HEK293 (cell line): ENCODE data around the gene KRT71.

Experiments used
- CTCF ChIA-PET: fragments of 350-600 bp; formaldehyde crosslinking; extraction: SDS; loops from one replicate; lab custom pipeline; 2021; ENCODE audit warnings: antibody characterized with exemption; lab: Yijun Ruan, JAX
- POLR2A ChIA-PET: fragments of 300-600 bp; formaldehyde crosslinking; extraction: SDS; loops from one replicate; lab custom pipeline; 2020; ENCODE audit warnings: antibody characterized with exemption, inconsistent platforms; lab: Yijun Ruan, JAX
- H3K27ac ChIP-seq: fragments of 200-500 bp; sonication (Bioruptor generic); 2 replicates; pipeline ENCODE4 v1.5.1; 2014; ENCODE audit warnings: low read depth, low read length, control low read depth, inconsistent platforms; ENCODE audit errors: extremely low read depth
- H3K36me3 ChIP-seq, 2 experiments: fragments of 200-500 bp in 1 of 2; sonication (Bioruptor generic) in 1 of 2; 1 replicate in 1 of 2; 2 replicates in 1 of 2; pipeline ENCODE4 v1.5.1; 2014 to 2017; ENCODE audit warnings: inconsistent platforms in 2 of 2, low read length in 2 of 2; ENCODE audit not compliant: control insufficient read depth in 2 of 2, insufficient read depth in 1 of 2
- H3K4me1 ChIP-seq: fragments of 200-500 bp; sonication (Bioruptor generic); 2 replicates; pipeline ENCODE4 v1.5.1; 2014; ENCODE audit warnings: mild to moderate bottlenecking, low read length, inconsistent platforms; ENCODE audit not compliant: control insufficient read depth, insufficient read depth
- H3K4me3 ChIP-seq: 2 replicates; pipeline ENCODE4 v1.5.1; 2011; ENCODE audit warnings: low read depth, mild to moderate bottlenecking, control low read depth, low read length, moderate library complexity
- H3K9me3 ChIP-seq: fragments of 200-500 bp; sonication (Bioruptor generic); 2 replicates; pipeline ENCODE4 v1.5.1; 2014; ENCODE audit warnings: low read depth, low read length, inconsistent platforms; ENCODE audit not compliant: control insufficient read depth, insufficient read depth
- FEZF1 ChIP-seq: fragments of 450-650 bp; formaldehyde crosslinking; IDR thresholded peaks from 2 replicates; pipeline ENCODE4 v1.5.1; 2016; ENCODE audit warnings: missing biosample characterization, missing genetic modification characterization
- HOXA7 ChIP-seq: sonication (generic); formaldehyde crosslinking; IDR thresholded peaks from 2 replicates; pipeline ENCODE4 v1.8.1; 2022; ENCODE audit warnings: missing genetic modification reagents, borderline replicate concordance
- REPIN1 ChIP-seq: fragments of 450-650 bp; formaldehyde crosslinking; IDR thresholded peaks from 2 replicates; pipeline ENCODE4 v1.5.1; 2017; ENCODE audit warnings: missing biosample characterization, missing genetic modification characterization, low read depth
- REST ChIP-seq: fragments of 450-650 bp; formaldehyde crosslinking; IDR thresholded peaks from 2 replicates; pipeline ENCODE4 v1.5.1; 2016; ENCODE audit warnings: missing biosample characterization, missing genetic modification characterization
- SCRT1 ChIP-seq: fragments of 450-650 bp; formaldehyde crosslinking; IDR thresholded peaks from 2 replicates; pipeline ENCODE4 v1.5.1; 2016; ENCODE audit warnings: missing biosample characterization, missing genetic modification characterization, borderline replicate concordance
- YY1 ChIP-seq: fragments of 450-650 bp; formaldehyde crosslinking; IDR thresholded peaks from 2 replicates; pipeline ENCODE4 v1.5.1; 2018; ENCODE audit warnings: missing biosample characterization, missing genetic modification characterization
- ZBTB49 ChIP-seq: fragments of 450-650 bp; formaldehyde crosslinking; IDR thresholded peaks from 2 replicates; pipeline ENCODE4 v1.5.1; 2016; ENCODE audit warnings: missing biosample characterization, missing genetic modification characterization, low read depth
- ZFP41 ChIP-seq: fragments of 450-650 bp; formaldehyde crosslinking; IDR thresholded peaks from 2 replicates; pipeline ENCODE4 v1.5.1; 2016; ENCODE audit warnings: missing biosample characterization, missing genetic modification characterization, borderline replicate concordance
- ZFP69B ChIP-seq: fragments of 450-650 bp; formaldehyde crosslinking; IDR thresholded peaks from 2 replicates; pipeline ENCODE4 v1.5.1; 2016; ENCODE audit warnings: missing biosample characterization, missing genetic modification characterization
- ZNF155 ChIP-seq: fragments of 450-650 bp; formaldehyde crosslinking; IDR thresholded peaks from 2 replicates; pipeline ENCODE4 v1.5.1; 2016; ENCODE audit warnings: missing biosample characterization, missing genetic modification characterization
- ZNF174 ChIP-seq: fragments of 450-650 bp; formaldehyde crosslinking; IDR thresholded peaks from 2 replicates; pipeline ENCODE4 v1.5.0; 2017; ENCODE audit warnings: missing biosample characterization, mild to moderate bottlenecking, missing genetic modification characterization
- ZNF292 ChIP-seq: fragments of 450-650 bp; formaldehyde crosslinking; IDR thresholded peaks from 2 replicates; pipeline ENCODE4 v1.5.1; 2016; ENCODE audit warnings: low read depth, missing biosample characterization, missing genetic modification characterization, borderline replicate concordance
- ZNF510 ChIP-seq: fragments of 450-650 bp; formaldehyde crosslinking; IDR thresholded peaks from 2 replicates; pipeline ENCODE4 v1.5.1; 2018; ENCODE audit warnings: mild to moderate bottlenecking, missing genetic modification characterization, missing biosample characterization; ENCODE audit not compliant: insufficient replicate concordance
- ZNF514 ChIP-seq: fragments of 450-650 bp; formaldehyde crosslinking; IDR thresholded peaks from 2 replicates; pipeline ENCODE4 v1.5.1; 2016; ENCODE audit warnings: missing biosample characterization, missing genetic modification characterization
- ZNF544 ChIP-seq: fragments of 450-650 bp; formaldehyde crosslinking; IDR thresholded peaks from 2 replicates; pipeline ENCODE4 v1.5.0; 2017; ENCODE audit warnings: missing biosample characterization, missing genetic modification characterization
- ZNF610 ChIP-seq: fragments of 450-650 bp; formaldehyde crosslinking; IDR thresholded peaks from 2 replicates; pipeline ENCODE4 v1.5.1; 2016; ENCODE audit warnings: missing biosample characterization, missing genetic modification characterization, borderline replicate concordance
- ZNF785 ChIP-seq: fragments of 450-650 bp; formaldehyde crosslinking; IDR thresholded peaks from 2 replicates; pipeline ENCODE4 v1.5.1; 2016; ENCODE audit warnings: missing biosample characterization, missing genetic modification characterization
- TF ChIP-seq, protein P1 (sequence below): fragments of 450-650 bp; formaldehyde crosslinking; IDR thresholded peaks from 2 replicates; pipeline ENCODE4 v1.5.1; 2016; ENCODE audit warnings: missing biosample characterization, missing genetic modification characterization

KRT71 gene

DNA sequence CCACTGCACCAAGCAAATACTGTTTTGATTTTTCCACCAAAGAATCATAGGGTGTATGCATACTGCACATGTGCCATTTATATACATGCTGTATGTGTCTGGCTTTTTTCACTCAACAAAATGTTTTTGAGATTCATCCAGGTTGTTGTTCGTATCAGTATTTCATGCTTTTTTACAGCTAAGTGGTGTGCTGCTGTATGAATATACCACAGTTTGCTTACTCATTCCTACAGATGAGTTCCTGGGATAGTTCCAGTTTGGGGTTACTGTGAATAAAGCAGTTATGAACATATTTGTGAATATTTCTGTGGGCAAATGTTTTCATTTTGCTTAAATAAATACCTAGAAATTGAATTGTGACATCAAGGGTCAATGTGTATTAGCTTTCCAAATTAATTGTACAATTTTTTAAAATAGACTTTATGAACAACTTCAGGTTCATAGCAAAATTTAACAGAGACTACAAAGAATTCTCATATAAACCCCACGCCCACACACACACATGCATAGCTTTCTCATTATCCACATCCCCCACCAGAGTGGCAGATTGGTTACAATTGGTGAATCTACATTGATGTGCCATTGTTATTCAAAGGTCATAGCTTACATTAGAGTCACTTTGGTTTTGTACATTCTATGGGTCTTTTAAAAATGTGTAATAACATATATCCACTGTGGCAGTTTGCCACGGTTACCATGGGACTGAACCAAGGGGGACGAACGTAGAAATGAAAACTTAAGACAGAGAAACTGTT, 53.0 kb downstream of the KRT71 start:
- Histone ChIP-seq H3K27ac (no peak overlapping the region), H3K36me3 (no peaks in the 10 kb centered on the region), H3K4me3 (no peak overlapping the region), H3K9me3 (no peaks in the 10 kb centered on the region), H3K4me1 (peaks cover 6% of the 10 kb centered on the region)
- no peak for TF ChIP-seq ZNF292 (tag by site-specific recombination)
- no peak for TF ChIP-seq ZFP69B
- no peak for TF ChIP-seq SCRT1 (tag by site-specific recombination)
- TF ChIP-seq ZNF514 (tag by site-specific recombination) = no peak
- no peak for TF ChIP-seq REPIN1 (tag by site-specific recombination)
- TF ChIP-seq ZNF510 = no peak
- TF ChIP-seq REST = no peak
- no peak for TF ChIP-seq HOXA7 (CRISPR knock-in tag)
- no peak for TF ChIP-seq ZNF785
- TF ChIP-seq ZNF610 (tag by site-specific recombination) = no peak
- TF ChIP-seq ZBTB49 (tag by site-specific recombination) = no peak
- TF ChIP-seq, protein P1, sequence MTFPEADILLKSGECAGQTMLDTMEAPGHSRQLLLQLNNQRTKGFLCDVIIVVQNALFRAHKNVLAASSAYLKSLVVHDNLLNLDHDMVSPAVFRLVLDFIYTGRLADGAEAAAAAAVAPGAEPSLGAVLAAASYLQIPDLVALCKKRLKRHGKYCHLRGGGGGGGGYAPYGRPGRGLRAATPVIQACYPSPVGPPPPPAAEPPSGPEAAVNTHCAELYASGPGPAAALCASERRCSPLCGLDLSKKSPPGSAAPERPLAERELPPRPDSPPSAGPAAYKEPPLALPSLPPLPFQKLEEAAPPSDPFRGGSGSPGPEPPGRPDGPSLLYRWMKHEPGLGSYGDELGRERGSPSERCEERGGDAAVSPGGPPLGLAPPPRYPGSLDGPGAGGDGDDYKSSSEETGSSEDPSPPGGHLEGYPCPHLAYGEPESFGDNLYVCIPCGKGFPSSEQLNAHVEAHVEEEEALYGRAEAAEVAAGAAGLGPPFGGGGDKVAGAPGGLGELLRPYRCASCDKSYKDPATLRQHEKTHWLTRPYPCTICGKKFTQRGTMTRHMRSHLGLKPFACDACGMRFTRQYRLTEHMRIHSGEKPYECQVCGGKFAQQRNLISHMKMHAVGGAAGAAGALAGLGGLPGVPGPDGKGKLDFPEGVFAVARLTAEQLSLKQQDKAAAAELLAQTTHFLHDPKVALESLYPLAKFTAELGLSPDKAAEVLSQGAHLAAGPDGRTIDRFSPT (tag by site-specific recombination) = no peak
- no peak for TF ChIP-seq ZFP41 (tag by site-specific recombination)
- TF ChIP-seq FEZF1 (tag by site-specific recombination) = no peak
- no peak for TF ChIP-seq ZNF544 (tag by site-specific recombination)
- no peak for TF ChIP-seq YY1 (tag by site-specific recombination)
- no peak for TF ChIP-seq ZNF155 (tag by site-specific recombination)
- no peak for TF ChIP-seq ZNF174 (tag by site-specific recombination)
- ChIA-PET POLR2A (no interaction called here), CTCF (interaction anchor here (0.6 to 1.0 kb wide), 3 partner anchors 42 to 366 kb away, joined by 3 to 4 read pairs (median 3); no protein-coding TSS in a partner anchor)
